HG02870 (cell line): Measurements from ENCODE around the gene TMEM81.

ENCODE experiments used
- ATAC-seq: cut with Tn5 transposase; IDR thresholded peaks from one replicate; pipeline ENCODE4 v1.9.1; 2021; ENCODE audit warnings: mild to moderate bottlenecking, moderate library complexity; ENCODE audit not compliant: unreplicated experiment

The TMEM81 gene

GRCh38 chr1:205038132-205038786 is 46.0 kb downstream of the TMEM81 start:
- ATAC-seq: no peak

GRCh38 chr1:205037539-205037938 is 46.7 kb downstream of the TMEM81 start:
- no peak for ATAC-seq
